Natural killer cell treated with Interleukin-12 subunit alpha and Interleukin-12 subunit beta and Interleukin-15 and Interleukin-18, amount 100 ng/mL, for 72 hours (primary cell): ENCODE measurements around the gene TMEM132C. TPM values are rescaled to one million over a fixed set of nuclear protein-coding genes. Genes with fewer than 3 reads are reported as not detected.
"Not testable (repeated sequence)": the region's sequence is repeated elsewhere in the genome, so short reads cannot be mapped to it uniquely, and the experiment has no call there.

Source experiments
- ATAC-seq, 2 donors: fragments of 150-1000 bp; cut with Tn5 transposase in 1 of 2; sonication (Bioruptor Pico), chemical (Tn5 transposase) in 1 of 2; 2 replicates each; pipeline ENCODE4 v1.10.0; 2021
- DNase-seq: peaks from one replicate; pipeline ENCODE4 v3.0.0; 2022; ENCODE audit warnings: low spot score
- H3K27ac Mint-ChIP-seq, 2 donors: 1 replicate in 1 of 2; 2 replicates in 1 of 2; pipeline ENCODE4 v1.8.0; 2022; ENCODE audit warnings: mixed read lengths in 2 of 2, mild to moderate bottlenecking in 1 of 2, moderate library complexity in 1 of 2
- H3K27me3 Mint-ChIP-seq, 2 donors: 1 replicate in 1 of 2; 2 replicates in 1 of 2; pipeline ENCODE4 v1.8.0; 2022; ENCODE audit warnings: mixed read lengths in 2 of 2
- H3K36me3 Mint-ChIP-seq: one replicate; pipeline ENCODE4 v1.8.0; 2022; ENCODE audit warnings: mixed read lengths
- H3K4me1 Mint-ChIP-seq, 2 donors: 1 replicate in 1 of 2; 2 replicates in 1 of 2; pipeline ENCODE4 v1.8.0; 2022; ENCODE audit warnings: low read depth in 2 of 2, mixed read lengths in 2 of 2, mild to moderate bottlenecking in 1 of 2
- H3K4me3 Mint-ChIP-seq: one replicate; pipeline ENCODE4 v1.8.0; 2022; ENCODE audit warnings: mixed read lengths
- H3K9me3 Mint-ChIP-seq: 2 replicates; pipeline ENCODE4 v1.8.0; 2022; ENCODE audit warnings: mixed read lengths
- total RNA-seq, 2 donors: library from RNA; stranded (reverse); gene quantifications; one replicate each; pipeline ENCODE4 v1.2.3, GENCODE V29; 2022

The TMEM132C gene
- total RNA-seq, 2 donors from 2014 or later = 0.14 TPM; not detected in 1

- no peak for DNase-seq
- no peak for ATAC-seq
- H3K4me3 Mint-ChIP-seq = no peak overlapping the region
- H3K4me1 Mint-ChIP-seq = no peaks in the 10 kb centered on the region
- H3K27me3 Mint-ChIP-seq = peaks cover 11 to 29% of the 10 kb centered on the region in 2 donors
- H3K9me3 Mint-ChIP-seq = no peaks in the 10 kb centered on the region
- no peaks in the 10 kb centered on the region for H3K36me3 Mint-ChIP-seq
- no peak overlapping the region for H3K27ac Mint-ChIP-seq
These were observed 192.1 kb downstream of the TMEM132C start for GRCh38 chr12:128459067-128459466.

- ATAC-seq = no peak
- H3K4me3 Mint-ChIP-seq = no peak overlapping the region
- no peaks in the 10 kb centered on the region for H3K9me3 Mint-ChIP-seq
- no peak for DNase-seq
- H3K27ac Mint-ChIP-seq = no peak overlapping the region
- H3K4me1 Mint-ChIP-seq = no peaks in the 10 kb centered on the region
- H3K27me3 Mint-ChIP-seq = peaks cover 8 to 14% of the 10 kb centered on the region in 2 donors
- H3K36me3 Mint-ChIP-seq = no peaks in the 10 kb centered on the region
These were observed 196.9 kb downstream of the TMEM132C start for GRCh38 chr12:128463881-128464280.

- ATAC-seq = no peak
- H3K27ac Mint-ChIP-seq = no peak overlapping the region
- no peaks in the 10 kb centered on the region for H3K4me1 Mint-ChIP-seq
These were observed 200.9 kb downstream of the TMEM132C start for GRCh38 chr12:128467882-128468281.

GRCh38 chr12:128468926-128469325 lies 202.0 kb downstream of the TMEM132C start:
- ATAC-seq = no peak
- peaks cover 6% of the 10 kb centered on the region for H3K9me3 Mint-ChIP-seq
- peaks cover 0 to 7% of the 10 kb centered on the region in 2 donors for H3K4me1 Mint-ChIP-seq
- no peak overlapping the region for H3K27ac Mint-ChIP-seq
- no peak overlapping the region for H3K4me3 Mint-ChIP-seq
- no peak for DNase-seq
- peaks cover 11% of the 10 kb centered on the region for H3K36me3 Mint-ChIP-seq
- peaks cover 16 to 32% of the 10 kb centered on the region in 2 donors for H3K27me3 Mint-ChIP-seq

More at GRCh38 chr12:128467882-128468281, 200.9 kb downstream of the TMEM132C start:
- no peak for DNase-seq
- Mint-ChIP-seq H3K9me3 (no peaks in the 10 kb centered on the region), H3K36me3 (peaks cover under 1% of the 10 kb centered on the region), H3K27me3 (peaks cover 7 to 21% of the 10 kb centered on the region in 2 donors), H3K4me3 (no peak overlapping the region)

GRCh38 chr12:128471491-128471890 lies 204.5 kb downstream of the TMEM132C start:
- DNase-seq (no peak), ATAC-seq (no peak)
- Mint-ChIP-seq H3K4me1 (peaks cover 2 to 7% of the 10 kb centered on the region in 2 donors), H3K36me3 (peaks cover 11% of the 10 kb centered on the region), H3K27me3 (peaks cover 14 to 38% of the 10 kb centered on the region in 2 donors), H3K9me3 (peaks cover 6% of the 10 kb centered on the region), H3K4me3 (no peak overlapping the region), H3K27ac (no peak overlapping the region)

- DNase-seq (no peak), ATAC-seq (no peak)
- Mint-ChIP-seq H3K4me3 (no peak overlapping the region), H3K36me3 (peaks cover 11% of the 10 kb centered on the region), H3K4me1 (peaks cover 2 to 7% of the 10 kb centered on the region in 2 donors), H3K27me3 (peaks cover 10 to 32% of the 10 kb centered on the region in 2 donors), H3K9me3 (peaks cover 6% of the 10 kb centered on the region), H3K27ac (no peak overlapping the region)
These were observed 207.9 kb downstream of the TMEM132C start for GRCh38 chr12:128474916-128475315.

GRCh38 chr12:128476266-128476665 lies 209.3 kb downstream of the TMEM132C start:
- no peak overlapping the region for H3K27ac Mint-ChIP-seq
- peaks cover 2 to 7% of the 10 kb centered on the region in 2 donors for H3K4me1 Mint-ChIP-seq
- peaks cover 11% of the 10 kb centered on the region for H3K36me3 Mint-ChIP-seq
- H3K27me3 Mint-ChIP-seq = peaks cover 9 to 26% of the 10 kb centered on the region in 2 donors
- H3K4me3 Mint-ChIP-seq = no peak overlapping the region
- no peak for ATAC-seq
- DNase-seq = no peak
- peaks cover 6% of the 10 kb centered on the region for H3K9me3 Mint-ChIP-seq

- H3K4me1 Mint-ChIP-seq = no peaks in the 10 kb centered on the region
- no peaks in the 10 kb centered on the region for H3K36me3 Mint-ChIP-seq
- no peak overlapping the region for H3K4me3 Mint-ChIP-seq
- no peak overlapping the region for H3K27ac Mint-ChIP-seq
- no peak for DNase-seq
- ATAC-seq = no peak
- no peaks in the 10 kb centered on the region for H3K9me3 Mint-ChIP-seq
- peaks cover 11% of the 10 kb centered on the region in 2 donors for H3K27me3 Mint-ChIP-seq
These were observed 216.7 kb downstream of the TMEM132C start for GRCh38 chr12:128483526-128484255.

- DNase-seq, H3K4me1 Mint-ChIP-seq, ATAC-seq, H3K9me3 Mint-ChIP-seq, H3K27ac Mint-ChIP-seq, H3K36me3 Mint-ChIP-seq, H3K4me3 Mint-ChIP-seq: not testable (repeated sequence)
- peaks cover 17 to 50% of the 10 kb centered on the region in 2 donors for H3K27me3 Mint-ChIP-seq
These were observed 230.4 kb downstream of the TMEM132C start for GRCh38 chr12:128497376-128497775.

GRCh38 chr12:128507470-128507869 lies 240.5 kb downstream of the TMEM132C start:
- Mint-ChIP-seq H3K4me3 (no peak overlapping the region), H3K27me3 (peaks cover 4% of the 10 kb centered on the region in 2 donors), H3K27ac (no peak overlapping the region), H3K4me1 (no peaks in the 10 kb centered on the region), H3K36me3 (no peaks in the 10 kb centered on the region), H3K9me3 (no peaks in the 10 kb centered on the region)
- DNase-seq (no peak), ATAC-seq (no peak)

GRCh38 chr12:128509170-128509569 lies 242.2 kb downstream of the TMEM132C start:
- no peak for ATAC-seq
- H3K4me1 Mint-ChIP-seq = no peaks in the 10 kb centered on the region
- no peaks in the 10 kb centered on the region for H3K36me3 Mint-ChIP-seq
- DNase-seq = no peak
- H3K27me3 Mint-ChIP-seq = peaks cover 9 to 11% of the 10 kb centered on the region in 2 donors
- no peaks in the 10 kb centered on the region for H3K9me3 Mint-ChIP-seq
- no peak overlapping the region for H3K4me3 Mint-ChIP-seq
- no peak overlapping the region for H3K27ac Mint-ChIP-seq

- peaks cover 9 to 11% of the 10 kb centered on the region in 2 donors for H3K27me3 Mint-ChIP-seq
- H3K4me3 Mint-ChIP-seq = no peak overlapping the region
- no peak overlapping the region for H3K27ac Mint-ChIP-seq
- H3K4me1 Mint-ChIP-seq = no peaks in the 10 kb centered on the region
- no peaks in the 10 kb centered on the region for H3K36me3 Mint-ChIP-seq
- no peak for ATAC-seq
- no peak for DNase-seq
- H3K9me3 Mint-ChIP-seq = no peaks in the 10 kb centered on the region
These were observed 243.5 kb downstream of the TMEM132C start for GRCh38 chr12:128510511-128510910.

GRCh38 chr12:128513331-128513730 lies 246.4 kb downstream of the TMEM132C start:
- Mint-ChIP-seq H3K4me3 (no peak overlapping the region), H3K9me3 (no peaks in the 10 kb centered on the region), H3K4me1 (no peaks in the 10 kb centered on the region), H3K27ac (no peak overlapping the region), H3K27me3 (peaks cover 6 to 11% of the 10 kb centered on the region in 2 donors), H3K36me3 (no peaks in the 10 kb centered on the region)
- ATAC-seq (no peak), DNase-seq (no peak)

GRCh38 chr12:128513831-128514230 lies 246.9 kb downstream of the TMEM132C start:
- Mint-ChIP-seq H3K36me3 (no peaks in the 10 kb centered on the region), H3K9me3 (no peaks in the 10 kb centered on the region), H3K27me3 (peaks cover 6 to 11% of the 10 kb centered on the region in 2 donors), H3K4me1 (no peaks in the 10 kb centered on the region), H3K4me3 (no peak overlapping the region), H3K27ac (no peak overlapping the region)
- DNase-seq (no peak), ATAC-seq (no peak)
